ENCODE measurements around the gene MRPS18A. TPM values are rescaled to one million over a fixed set of nuclear protein-coding genes. Genes with fewer than 3 reads are reported as not detected.

Gene MRPS18A
- total and polyA plus RNA-seq, 2 donors (not counting 3 experiments of a cell fraction or from before 2014, with no cell fraction given) = 39.8 to 83.8 TPM

DNA sequence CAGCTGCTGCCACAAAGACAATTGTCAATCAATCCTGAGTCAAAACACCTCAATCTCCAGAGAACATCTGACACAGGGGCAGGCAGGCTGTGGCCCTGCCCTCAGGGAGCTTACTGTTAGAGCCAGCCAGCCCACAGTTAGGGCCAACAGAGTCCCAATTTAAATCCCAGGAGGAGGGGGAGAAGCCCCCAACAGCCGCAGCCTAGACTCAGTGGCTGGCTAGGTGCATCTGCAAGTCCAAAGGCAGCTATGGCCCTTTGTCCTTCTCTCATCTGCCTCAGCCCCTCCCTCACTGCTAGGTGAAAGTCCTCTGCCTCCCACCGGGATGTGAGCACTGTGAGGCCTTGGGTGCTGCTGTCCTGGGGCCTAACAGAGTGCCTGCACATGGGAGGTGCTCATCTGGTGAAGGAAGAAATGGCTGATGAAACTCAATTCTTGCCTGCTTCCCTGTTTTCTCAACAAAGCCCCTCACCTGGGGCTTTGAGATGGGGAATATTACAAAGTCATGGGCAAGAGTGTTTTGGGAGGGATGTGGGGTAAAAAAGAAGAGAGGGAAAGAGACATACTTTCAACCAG lies 48.7 kb upstream of the MRPS18A start:
- no peak overlapping the region for H3K4me2 ChIP-seq (ENCODE audit: insufficient read depth, low read length)
- DNase-seq (ENCODE audit: low read depth, low spot score) (no peak), FAIRE-seq (no peak)
- H3K4me1 ChIP-seq (ENCODE audit: control insufficient read depth, extremely low read depth, insufficient read depth, low read length) = peaks cover 2% of the 10 kb centered on the region
- H3K9me1 ChIP-seq (replicated peaks; ENCODE audit: control insufficient read depth, extremely low read depth, insufficient read depth, low read length) = no peaks in the 10 kb centered on the region
- TF ChIP-seq GATA2 (IDR thresholded peaks at IDR 0.05; ENCODE audit: insufficient read depth, insufficient read length, low read depth, low read length) = no peak
- H3K9ac ChIP-seq (replicated peaks; ENCODE audit: extremely low read depth, insufficient read depth, low read length) = no peak overlapping the region
- H3K79me2 ChIP-seq (ENCODE audit: control insufficient read depth, insufficient read depth, low read length) = no peaks in the 10 kb centered on the region
- H3K27ac ChIP-seq (ENCODE audit: insufficient read depth, low read depth, low read length) = no peak overlapping the region
- no peak overlapping the region for H2AFZ ChIP-seq (ENCODE audit: low read depth, low read length)
- intact Hi-C loops (cut with micrococcal nuclease) (no loop called here), dilution Hi-C loops (cut with MboI; ENCODE audit: extremely low pct_ligation_motif_present, low sequenced_read_pairs) (no loop called here)
- H3K27me3 ChIP-seq (ENCODE audit: control insufficient read depth in 2 of 2, insufficient read depth in 2 of 2, low read length in 2 of 2) = no peaks in the 10 kb centered on the region
- no peaks in the 10 kb centered on the region for H4K20me1 ChIP-seq (replicated peaks; ENCODE audit: control insufficient read depth, extremely low read depth, insufficient read depth, low read length)
- no peaks in the 10 kb centered on the region for H3K36me3 ChIP-seq (ENCODE audit: control insufficient read depth in 2 of 2, extremely low read depth in 1 of 2, insufficient read depth in 2 of 2, low read length in 2 of 2)
- no peaks in the 10 kb centered on the region for H3K9me3 ChIP-seq (replicated peaks; ENCODE audit: control insufficient read depth, insufficient read depth, low read length)
- ChIA-PET CTCF (interaction anchor here (0.5 to 1.0 kb wide), 2 partner anchors 26 to 31 kb away, joined by 3 read pairs; no protein-coding TSS in a partner anchor), POLR2A (no interaction called here)
- no peak overlapping the region for H3K4me3 ChIP-seq (replicated peaks in 1 of 3; ENCODE audit: insufficient read depth in 1 of 3, low read depth in 1 of 3, low read length in 3 of 3)
- no TSS peak for BruUV-seq (replicated peaks)

DNA sequence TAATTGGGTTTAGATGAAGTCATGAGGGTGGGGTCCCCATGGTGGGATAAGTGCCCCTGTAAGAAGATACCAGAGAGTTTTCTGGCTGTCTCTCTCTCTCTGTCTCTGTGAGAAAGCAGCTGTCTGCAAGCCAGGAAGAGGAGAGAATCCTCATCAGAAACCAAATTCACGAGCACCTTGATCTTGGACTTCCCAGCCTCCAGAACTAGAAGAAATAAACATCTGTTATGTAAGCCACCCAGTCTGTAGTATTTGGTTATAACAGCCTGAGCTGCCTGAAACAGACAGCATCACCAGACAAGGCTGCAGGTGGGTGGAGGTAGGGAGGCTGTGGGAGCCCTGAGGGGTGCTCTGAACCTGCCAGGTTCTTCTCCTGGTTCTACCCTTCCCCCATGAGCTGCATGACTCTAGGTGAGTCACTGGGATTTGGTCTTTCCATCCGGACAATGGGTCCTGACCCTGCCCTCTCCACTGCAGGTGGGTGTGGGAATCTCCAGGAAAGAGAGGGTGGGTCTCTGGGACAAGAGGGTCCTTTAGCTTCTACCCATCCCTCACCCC lies 48.1 kb upstream of the MRPS18A start:
- intact Hi-C loops (cut with micrococcal nuclease) = no loop called here
- Histone ChIP-seq H3K79me2 (ENCODE audit: control insufficient read depth, insufficient read depth, low read length) (no peaks in the 10 kb centered on the region), H3K9me1 (replicated peaks; ENCODE audit: control insufficient read depth, extremely low read depth, insufficient read depth, low read length) (no peaks in the 10 kb centered on the region), H3K4me3 (replicated peaks in 1 of 3; ENCODE audit: insufficient read depth in 1 of 3, low read depth in 1 of 3, low read length in 3 of 3) (no peak overlapping the region), H3K4me1 (ENCODE audit: control insufficient read depth, extremely low read depth, insufficient read depth, low read length) (peaks cover 2% of the 10 kb centered on the region), H3K4me2 (ENCODE audit: insufficient read depth, low read length) (no peak overlapping the region), H4K20me1 (replicated peaks; ENCODE audit: control insufficient read depth, extremely low read depth, insufficient read depth, low read length) (no peaks in the 10 kb centered on the region), H3K27ac (ENCODE audit: insufficient read depth, low read depth, low read length) (no peak overlapping the region), H3K27me3 (ENCODE audit: control insufficient read depth in 2 of 2, insufficient read depth in 2 of 2, low read length in 2 of 2) (no peaks in the 10 kb centered on the region), H3K9ac (replicated peaks; ENCODE audit: extremely low read depth, insufficient read depth, low read length) (no peak overlapping the region), H2AFZ (ENCODE audit: low read depth, low read length) (no peak overlapping the region), H3K9me3 (replicated peaks; ENCODE audit: control insufficient read depth, insufficient read depth, low read length) (no peaks in the 10 kb centered on the region), H3K36me3 (ENCODE audit: control insufficient read depth in 2 of 2, extremely low read depth in 1 of 2, insufficient read depth in 2 of 2, low read length in 2 of 2) (no peaks in the 10 kb centered on the region)
- no peak for FAIRE-seq
- dilution Hi-C loops (cut with MboI; ENCODE audit: extremely low pct_ligation_motif_present, low sequenced_read_pairs) = no loop called here
- no peak for TF ChIP-seq POLR2AphosphoS5 (IDR thresholded peaks at IDR 0.05; ENCODE audit: insufficient read depth, low read depth, low read length)
- TF ChIP-seq FOS (IDR thresholded peaks at IDR 0.05; ENCODE audit: borderline replicate concordance, insufficient read depth, low read length) = no peak
- TF ChIP-seq JUN (IDR thresholded peaks at IDR 0.05; ENCODE audit: borderline replicate concordance, insufficient read depth, insufficient read length, low read depth) = no peak
- TF ChIP-seq, protein P1, sequence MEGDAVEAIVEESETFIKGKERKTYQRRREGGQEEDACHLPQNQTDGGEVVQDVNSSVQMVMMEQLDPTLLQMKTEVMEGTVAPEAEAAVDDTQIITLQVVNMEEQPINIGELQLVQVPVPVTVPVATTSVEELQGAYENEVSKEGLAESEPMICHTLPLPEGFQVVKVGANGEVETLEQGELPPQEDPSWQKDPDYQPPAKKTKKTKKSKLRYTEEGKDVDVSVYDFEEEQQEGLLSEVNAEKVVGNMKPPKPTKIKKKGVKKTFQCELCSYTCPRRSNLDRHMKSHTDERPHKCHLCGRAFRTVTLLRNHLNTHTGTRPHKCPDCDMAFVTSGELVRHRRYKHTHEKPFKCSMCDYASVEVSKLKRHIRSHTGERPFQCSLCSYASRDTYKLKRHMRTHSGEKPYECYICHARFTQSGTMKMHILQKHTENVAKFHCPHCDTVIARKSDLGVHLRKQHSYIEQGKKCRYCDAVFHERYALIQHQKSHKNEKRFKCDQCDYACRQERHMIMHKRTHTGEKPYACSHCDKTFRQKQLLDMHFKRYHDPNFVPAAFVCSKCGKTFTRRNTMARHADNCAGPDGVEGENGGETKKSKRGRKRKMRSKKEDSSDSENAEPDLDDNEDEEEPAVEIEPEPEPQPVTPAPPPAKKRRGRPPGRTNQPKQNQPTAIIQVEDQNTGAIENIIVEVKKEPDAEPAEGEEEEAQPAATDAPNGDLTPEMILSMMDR (IDR thresholded peaks at IDR 0.05; ENCODE audit: extremely low read depth in 1 of 2, insufficient read depth in 1 of 2, low read depth in 1 of 2, low read length in 2 of 2) = no peak
- TF ChIP-seq POLR2A (IDR thresholded peaks at IDR 0.05; ENCODE audit: low read depth, low read length) = no peak
- TF ChIP-seq, protein P2, sequence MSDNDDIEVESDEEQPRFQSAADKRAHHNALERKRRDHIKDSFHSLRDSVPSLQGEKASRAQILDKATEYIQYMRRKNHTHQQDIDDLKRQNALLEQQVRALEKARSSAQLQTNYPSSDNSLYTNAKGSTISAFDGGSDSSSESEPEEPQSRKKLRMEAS (IDR thresholded peaks at IDR 0.05; ENCODE audit: insufficient read depth, insufficient read length) = no peak
- no peak for TF ChIP-seq EZH2 (IDR thresholded peaks at IDR 0.05; ENCODE audit: borderline replicate concordance, low read depth, low read length, severe bottlenecking)
- TF ChIP-seq MYC (IDR thresholded peaks at IDR 0.05; ENCODE audit: low read depth, low read length) = no peak
- TF ChIP-seq GATA2 (IDR thresholded peaks at IDR 0.05; ENCODE audit: insufficient read depth, insufficient read length, low read depth, low read length) = no peak
- no peak for DNase-seq (ENCODE audit: low read depth, low spot score)
- BruUV-seq (replicated peaks) = no TSS peak
- ChIA-PET CTCF (interaction anchor here (0.5 kb wide), 1 partner anchor 26 kb away, joined by 3 read pairs; no protein-coding TSS in a partner anchor), POLR2A (no interaction called here)
